ENCODE results near the gene DCXR. TPM values are rescaled to one million over a fixed set of nuclear protein-coding genes. Genes with fewer than 3 reads are reported as not detected.

Gene DCXR
- total and polyA plus RNA-seq, 2 donors (not counting 1 experiment from before 2014, with no cell fraction given), result 63.9 to 143 TPM

- Mint-ChIP-seq H3K4me3 (no peak overlapping the region), H3K4me1 (peaks cover 10% of the 10 kb centered on the region), H3K9me3 (ENCODE audit: insufficient read depth) (no peaks in the 10 kb centered on the region), H3K27ac (no peak overlapping the region), H3K27me3 (no peaks in the 10 kb centered on the region)
- DNase-seq (no peak), ATAC-seq (ENCODE audit: low read depth) (no peak)
- no peak overlapping the region for H3K4me2 ChIP-seq (replicated peaks; ENCODE audit: low read depth, low read length, poor library complexity, severe bottlenecking)
- no peak overlapping the region for H3K4me3 ChIP-seq (ENCODE audit: control extremely low read depth in 1 of 5, extremely low read depth in 1 of 5, insufficient read depth in 1 of 5, low read depth in 2 of 5, low read length in 4 of 5)
- H3K27me3 ChIP-seq (replicated peaks in 1 of 4; ENCODE audit: control extremely low read depth in 1 of 4, control insufficient read depth in 3 of 4, insufficient read depth in 4 of 4, low read length in 3 of 4), result no peaks in the 10 kb centered on the region
- H3K79me2 ChIP-seq (ENCODE audit: control insufficient read depth, insufficient read depth, low read length), result peaks cover 10% of the 10 kb centered on the region
- intact Hi-C loops (cut with micrococcal nuclease), result no loop called here
- H3K27ac ChIP-seq (ENCODE audit: low read length in 2 of 2), result no peak overlapping the region
- ChIA-PET POLR2A (no interaction called here), CTCF (interaction anchor here (1.0 to 7.2 kb wide), 3 partner anchors 51 to 88 kb away, joined by 4 to 91 read pairs (median 4); no protein-coding TSS in a partner anchor)
- H3K9me3 ChIP-seq (ENCODE audit: control extremely low read depth in 1 of 3, control insufficient read depth in 2 of 3, insufficient read depth in 1 of 3, low read length in 2 of 3), result no peaks in the 10 kb centered on the region
- WGBS (ENCODE audit: insufficient coverage), result 91% methylated on average over 19 of the region's 19 CpGs
- peaks cover 25% of the 10 kb centered on the region for H4K20me1 ChIP-seq (ENCODE audit: control insufficient read depth, insufficient read depth, low read length, poor library complexity, severe bottlenecking)
- TF ChIP-seq EZH2 (IDR thresholded peaks at IDR 0.05; ENCODE audit: borderline replicate concordance, insufficient read depth, low read depth, low read length, poor library complexity, severe bottlenecking), result no peak
- peaks cover 8 to 23% of the 10 kb centered on the region in 2 donors for H3K4me1 ChIP-seq (ENCODE audit: control insufficient read depth in 2 of 2, insufficient read depth in 2 of 2, low read length in 2 of 2)
- H3K36me3 ChIP-seq (replicated peaks in 1 of 2; ENCODE audit: control extremely low read depth in 1 of 2, control insufficient read depth in 1 of 2, extremely low read depth in 1 of 2, insufficient read depth in 2 of 2, low read length in 1 of 2), result peaks cover 0 to 3% of the 10 kb centered on the region in 2 experiments
- H2AFZ ChIP-seq (ENCODE audit: insufficient read depth, low read depth, low read length, poor library complexity, severe bottlenecking), result no peak overlapping the region
- no peak overlapping the region for H3K9ac ChIP-seq (ENCODE audit: low read length)
Observed at GRCh38 chr17:82018152-82018988, 19.1 kb downstream of the DCXR start.

- Histone ChIP-seq H3K9ac (ENCODE audit: low read length) (no peak overlapping the region), H2AFZ (ENCODE audit: insufficient read depth, low read depth, low read length, poor library complexity, severe bottlenecking) (no peak overlapping the region), H3K36me3 (replicated peaks in 1 of 2; ENCODE audit: control extremely low read depth in 1 of 2, control insufficient read depth in 1 of 2, extremely low read depth in 1 of 2, insufficient read depth in 2 of 2, low read length in 1 of 2) (peaks cover 0 to 3% of the 10 kb centered on the region in 2 experiments), H3K4me2 (replicated peaks; ENCODE audit: low read depth, low read length, poor library complexity, severe bottlenecking) (no peak overlapping the region), H3K27ac (ENCODE audit: low read length in 2 of 2) (no peak overlapping the region), H3K9me3 (ENCODE audit: control extremely low read depth in 1 of 3, control insufficient read depth in 2 of 3, insufficient read depth in 1 of 3, low read length in 2 of 3) (no peaks in the 10 kb centered on the region), H3K4me1 (ENCODE audit: control insufficient read depth in 2 of 2, insufficient read depth in 2 of 2, low read length in 2 of 2) (peaks cover 8 to 23% of the 10 kb centered on the region in 2 donors), H3K4me3 (ENCODE audit: control extremely low read depth in 1 of 5, extremely low read depth in 1 of 5, insufficient read depth in 1 of 5, low read depth in 2 of 5, low read length in 4 of 5) (no peak overlapping the region), H4K20me1 (ENCODE audit: control insufficient read depth, insufficient read depth, low read length, poor library complexity, severe bottlenecking) (peaks cover 25% of the 10 kb centered on the region), H3K27me3 (replicated peaks in 1 of 4; ENCODE audit: control extremely low read depth in 1 of 4, control insufficient read depth in 3 of 4, insufficient read depth in 4 of 4, low read length in 3 of 4) (no peaks in the 10 kb centered on the region), H3K79me2 (ENCODE audit: control insufficient read depth, insufficient read depth, low read length) (peaks cover 10% of the 10 kb centered on the region)
- no peak overlapping the region for H3K4me3 Mint-ChIP-seq
- H3K27me3 Mint-ChIP-seq, result no peaks in the 10 kb centered on the region
- no peak overlapping the region for H3K27ac Mint-ChIP-seq
- H3K4me1 Mint-ChIP-seq, result peaks cover 10% of the 10 kb centered on the region
- H3K9me3 Mint-ChIP-seq (ENCODE audit: insufficient read depth), result no peaks in the 10 kb centered on the region
- CTCF ChIA-PET, result interaction anchor here (7.2 kb wide), 1 partner anchor 58 kb away, joined by 91 read pairs; no protein-coding TSS in a partner anchor
- 97% methylated on average over 6 of the region's 13 CpGs for WGBS (ENCODE audit: insufficient coverage)
- POLR2A ChIA-PET, result no interaction called here
- intact Hi-C loops (cut with micrococcal nuclease), result no loop called here
- TF ChIP-seq EZH2 (IDR thresholded peaks at IDR 0.05; ENCODE audit: borderline replicate concordance, insufficient read depth, low read depth, low read length, poor library complexity, severe bottlenecking) (no peak), CTCF (IDR thresholded peaks at IDR 0.05) (no peak)
- ATAC-seq (ENCODE audit: low read depth), result no peak
- DNase-seq, result no peak
Observed at GRCh38 chr17:82017612-82018151, 19.8 kb downstream of the DCXR start.

Data from B cell (primary cell).